Stimulated activated CD4-positive, alpha-beta T cell treated with anti-CD3 and anti-CD28 coated beads, Interleukin-4, amount 100 ng/mL, for 4 hours (primary cell): ENCODE measurements around the gene SYT1.

Experiments used
- DNase-seq, 2 experiments: peaks; one replicate each; pipeline ENCODE4 v3.0.0-alpha.2; 2020

Gene SYT1

GRCh38 chr12:78898416-78898815 is 33.8 kb downstream of the SYT1 start:
- no peak for DNase-seq

- DNase-seq, result no peak
Observed at GRCh38 chr12:78914859-78915331, 50.3 kb downstream of the SYT1 start.

GRCh38 chr12:78916845-78917480 is 52.4 kb downstream of the SYT1 start:
- DNase-seq, result no peak

GRCh38 chr12:78917513-78917912 is 52.9 kb downstream of the SYT1 start:
- DNase-seq, result no peak

- DNase-seq, result no peak
Observed at GRCh38 chr12:78918268-78918667, 53.7 kb downstream of the SYT1 start.

GRCh38 chr12:78928200-78929074 is 63.9 kb downstream of the SYT1 start:
- DNase-seq, result no peak

- no peak for DNase-seq
Observed at GRCh38 chr12:78929075-78929418, 64.5 kb downstream of the SYT1 start.

- no peak for DNase-seq
Observed at GRCh38 chr12:78931466-78931990, 67.0 kb downstream of the SYT1 start.

GRCh38 chr12:78933014-78933413 is 68.4 kb downstream of the SYT1 start:
- DNase-seq, result no peak

GRCh38 chr12:78938341-78939084 is 73.9 kb downstream of the SYT1 start:
- DNase-seq, result no peak

- no peak for DNase-seq
Observed at GRCh38 chr12:78949532-78949931, 85.0 kb downstream of the SYT1 start.

- DNase-seq, result no peak
Observed at GRCh38 chr12:78951803-78952551, 87.4 kb downstream of the SYT1 start.

GRCh38 chr12:78952552-78952929 is 88.0 kb downstream of the SYT1 start:
- no peak for DNase-seq

- no peak for DNase-seq
Observed at GRCh38 chr12:78958941-78959340, 94.4 kb downstream of the SYT1 start.

- no peak for DNase-seq
Observed at GRCh38 chr12:78959556-78959955, 95.0 kb downstream of the SYT1 start.

- no peak for DNase-seq
Observed at GRCh38 chr12:78961171-78961570, 96.6 kb downstream of the SYT1 start.

GRCh38 chr12:78963439-78964227 is 99.1 kb downstream of the SYT1 start:
- DNase-seq, result no peak

- DNase-seq, result no peak
Observed at GRCh38 chr12:78964521-78964920, 99.9 kb downstream of the SYT1 start.

GRCh38 chr12:78966062-78966461 is 101.5 kb downstream of the SYT1 start:
- no peak for DNase-seq

GRCh38 chr12:78966926-78967325 is 102.4 kb downstream of the SYT1 start:
- no peak for DNase-seq

- no peak for DNase-seq
Observed at GRCh38 chr12:78968226-78968625, 103.7 kb downstream of the SYT1 start.

GRCh38 chr12:78970041-78970440 is 105.5 kb downstream of the SYT1 start:
- no peak for DNase-seq
